Suppressor macrophage (primary cell): Measurements from ENCODE around the gene OPCML.

Experiments used
- DNase-seq, 4 experiments: peaks; one replicate each; pipeline ENCODE4 v3.0.0-alpha.2; 2020 to 2022

OPCML gene

GRCh38 chr11:132712466-132712865 is 819.8 kb downstream of the OPCML start:
- DNase-seq, result no peak

- no peak for DNase-seq
Observed at GRCh38 chr11:132704781-132705375, 827.4 kb downstream of the OPCML start.

- no peak for DNase-seq
Observed at GRCh38 chr11:132692891-132693290, 839.4 kb downstream of the OPCML start.

GRCh38 chr11:132691848-132692550 is 840.3 kb downstream of the OPCML start:
- no peak for DNase-seq

- DNase-seq, result no peak
Observed at GRCh38 chr11:132686886-132687285, 845.4 kb downstream of the OPCML start.

- no peak for DNase-seq
Observed at GRCh38 chr11:132685174-132685611, 847.1 kb downstream of the OPCML start.

- DNase-seq, result no peak
Observed at GRCh38 chr11:132683602-132684001, 848.7 kb downstream of the OPCML start.

- DNase-seq, result no peak
Observed at GRCh38 chr11:132681971-132682370, 850.3 kb downstream of the OPCML start.

GRCh38 chr11:132680584-132680983 is 851.7 kb downstream of the OPCML start:
- no peak for DNase-seq

GRCh38 chr11:132674151-132674550 is 858.1 kb downstream of the OPCML start:
- DNase-seq, result no peak

GRCh38 chr11:132671851-132672370 is 860.4 kb downstream of the OPCML start:
- no peak for DNase-seq

GRCh38 chr11:132670921-132671675 is 861.2 kb downstream of the OPCML start:
- no peak for DNase-seq

- DNase-seq, result no peak
Observed at GRCh38 chr11:132669949-132670348, 862.4 kb downstream of the OPCML start.

GRCh38 chr11:132665205-132665604 is 867.1 kb downstream of the OPCML start:
- DNase-seq, result no peak

- no peak for DNase-seq
Observed at GRCh38 chr11:132658696-132659095, 873.6 kb downstream of the OPCML start.

GRCh38 chr11:132658004-132658403 is 874.3 kb downstream of the OPCML start:
- DNase-seq, result no peak

- DNase-seq, result no peak
Observed at GRCh38 chr11:132655187-132655855, 877.0 kb downstream of the OPCML start.

GRCh38 chr11:132653237-132653636 is 879.1 kb downstream of the OPCML start:
- DNase-seq, result no peak

GRCh38 chr11:132650969-132651720 is 881.2 kb downstream of the OPCML start:
- no peak for DNase-seq

GRCh38 chr11:132649277-132649676 is 883.0 kb downstream of the OPCML start:
- DNase-seq, result no peak

GRCh38 chr11:132648851-132649250 is 883.5 kb downstream of the OPCML start:
- no peak for DNase-seq

- DNase-seq, result no peak
Observed at GRCh38 chr11:132646890-132647289, 885.4 kb downstream of the OPCML start.
